Cardiac muscle cell (in vitro differentiated cells and primary cell): ENCODE data around the gene PLCL1. TPM values are rescaled to one million over a fixed set of nuclear protein-coding genes. Genes with fewer than 3 reads are reported as not detected.

Source experiments
- DNase-seq, 2 donors: peaks; one replicate each; pipeline versions ENCODE4 v3.0.0 to v3.0.0-alpha.2; 2010 to 2017; ENCODE audit warnings: low read depth in 1 of 2, low spot score in 1 of 2
- H3K27ac ChIP-seq: fragments of 200-600 bp; sonication (generic); 2 replicates; pipeline ENCODE4 v1.5.1; 2016
- H3K27me3 ChIP-seq: fragments of 200-600 bp; sonication (generic); 2 replicates; pipeline ENCODE4 v1.6.0; 2016; ENCODE audit warnings: control low read depth
- H3K36me3 ChIP-seq: fragments of 200-600 bp; sonication (generic); 2 replicates; pipeline ENCODE4 v1.5.1; 2016; ENCODE audit warnings: control low read depth
- H3K4me1 ChIP-seq: fragments of 200-600 bp; sonication (generic); 2 replicates; pipeline ENCODE4 v1.8.1; 2017; ENCODE audit warnings: low read depth, mild to moderate bottlenecking, mixed run types
- H3K4me3 ChIP-seq: fragments of 200-600 bp; sonication (generic); 2 replicates; pipeline ENCODE4 v1.5.1; 2016; ENCODE audit warnings: mild to moderate bottlenecking
- H3K9me3 ChIP-seq: fragments of 200-600 bp; sonication (generic); 2 replicates; pipeline ENCODE4 v1.5.1; 2017; ENCODE audit warnings: low read depth, mild to moderate bottlenecking, control low read depth
- polyA plus RNA-seq: library from polyadenylated mRNA; unstranded; fragments of >200 nt; fragmentation: Nextera tagmentation; extraction: Ambion mirVana; gene quantifications from 2 replicates; pipeline ENCODE4 v1.2.1, GENCODE V29; 2016
- total RNA-seq: library from RNA; depleted of rRNA; stranded (reverse); fragments of >200 nt; gene quantifications from 2 replicates; pipeline ENCODE4 v1.2.3, GENCODE V29; 2016
- TF ChIP-seq, protein P1 (sequence below): IDR thresholded peaks from 2 replicates; pipeline ENCODE4 v1.5.1; 2012; ENCODE audit warnings: low read depth, mild to moderate bottlenecking, low read length

Gene PLCL1
- total and polyA plus RNA-seq, 2 experiments from 2014 or later, result 4.9 to 7.8 TPM

DNA sequence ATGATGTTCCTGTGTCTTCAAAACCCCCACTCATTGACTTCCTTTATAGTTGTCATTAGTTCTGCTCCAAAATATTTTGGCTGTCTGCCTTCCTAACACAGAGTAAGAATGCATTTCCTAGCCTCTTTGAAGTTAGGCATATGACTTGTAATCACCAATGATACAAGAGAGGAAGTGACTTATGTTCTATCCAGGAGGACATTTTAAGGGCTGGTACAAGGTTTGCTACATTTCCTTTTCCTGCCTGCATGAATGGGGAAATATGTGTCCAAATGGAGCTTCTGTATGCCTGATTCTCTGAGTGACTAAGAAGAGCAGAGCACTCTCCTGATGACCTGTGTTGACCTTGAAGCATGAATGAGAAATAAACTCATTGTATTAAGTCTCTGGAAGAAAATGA, 115.1 kb downstream of the PLCL1 start:
- no peaks in the 10 kb centered on the region for H3K36me3 ChIP-seq
- H3K9me3 ChIP-seq, result no peaks in the 10 kb centered on the region
- peaks cover 48% of the 10 kb centered on the region for H3K27me3 ChIP-seq
- peaks cover 18% of the 10 kb centered on the region for H3K4me1 ChIP-seq
- TF ChIP-seq, protein P1, sequence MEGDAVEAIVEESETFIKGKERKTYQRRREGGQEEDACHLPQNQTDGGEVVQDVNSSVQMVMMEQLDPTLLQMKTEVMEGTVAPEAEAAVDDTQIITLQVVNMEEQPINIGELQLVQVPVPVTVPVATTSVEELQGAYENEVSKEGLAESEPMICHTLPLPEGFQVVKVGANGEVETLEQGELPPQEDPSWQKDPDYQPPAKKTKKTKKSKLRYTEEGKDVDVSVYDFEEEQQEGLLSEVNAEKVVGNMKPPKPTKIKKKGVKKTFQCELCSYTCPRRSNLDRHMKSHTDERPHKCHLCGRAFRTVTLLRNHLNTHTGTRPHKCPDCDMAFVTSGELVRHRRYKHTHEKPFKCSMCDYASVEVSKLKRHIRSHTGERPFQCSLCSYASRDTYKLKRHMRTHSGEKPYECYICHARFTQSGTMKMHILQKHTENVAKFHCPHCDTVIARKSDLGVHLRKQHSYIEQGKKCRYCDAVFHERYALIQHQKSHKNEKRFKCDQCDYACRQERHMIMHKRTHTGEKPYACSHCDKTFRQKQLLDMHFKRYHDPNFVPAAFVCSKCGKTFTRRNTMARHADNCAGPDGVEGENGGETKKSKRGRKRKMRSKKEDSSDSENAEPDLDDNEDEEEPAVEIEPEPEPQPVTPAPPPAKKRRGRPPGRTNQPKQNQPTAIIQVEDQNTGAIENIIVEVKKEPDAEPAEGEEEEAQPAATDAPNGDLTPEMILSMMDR, result no peak
- no peak overlapping the region for H3K27ac ChIP-seq
- no peak overlapping the region for H3K4me3 ChIP-seq
- peak in 1 of 2 donors; percentile 32 for DNase-seq

DNA sequence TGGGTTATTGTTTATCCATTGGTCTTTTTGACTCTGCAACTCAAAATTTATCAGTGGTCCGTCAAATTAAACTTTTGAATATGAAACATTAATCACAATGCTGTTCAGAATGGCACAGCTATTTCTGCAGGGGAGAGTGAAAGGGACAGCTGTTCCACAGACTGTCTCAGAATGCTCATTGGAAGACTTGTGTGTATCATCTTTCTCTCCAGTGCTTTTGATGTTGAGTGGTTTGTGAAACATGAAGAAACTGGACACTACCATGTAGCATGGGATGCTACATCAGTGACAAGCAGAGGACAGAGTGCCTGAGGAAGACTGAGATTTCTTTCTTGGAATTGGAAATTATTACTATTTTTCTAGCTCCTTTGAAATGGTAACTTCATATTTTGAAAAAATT, 115.7 kb downstream of the PLCL1 start:
- H3K27ac ChIP-seq, result no peak overlapping the region
- H3K4me1 ChIP-seq, result peaks cover 15% of the 10 kb centered on the region

DNA sequence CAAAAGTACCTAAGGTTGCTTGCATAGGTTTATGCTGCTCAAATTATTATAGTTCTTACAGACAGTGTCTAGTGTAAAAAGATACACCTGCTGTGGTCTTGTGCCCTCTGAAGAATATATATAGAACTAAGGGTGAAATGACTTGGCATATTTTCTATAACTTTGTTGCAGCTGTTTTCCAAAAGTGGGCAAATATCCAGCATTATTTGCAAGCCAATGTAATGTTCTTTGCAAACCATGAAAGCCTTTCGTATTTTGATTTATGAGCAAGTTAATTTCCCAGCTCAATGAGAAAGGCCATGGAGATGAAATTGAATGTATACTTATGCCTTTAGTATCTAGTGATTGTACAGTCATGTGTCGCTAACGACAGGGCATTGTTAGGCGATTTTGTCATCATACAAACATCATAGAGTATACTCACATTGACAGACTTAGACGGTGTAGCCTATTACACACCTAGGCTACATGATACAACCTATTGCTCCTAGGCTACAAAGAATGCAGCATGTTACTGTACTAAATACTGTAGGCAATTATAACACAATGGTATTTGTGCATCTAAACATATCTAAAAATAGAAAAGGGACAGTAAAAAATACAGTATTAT, 116.3 kb downstream of the PLCL1 start:
- Histone ChIP-seq H3K4me3 (no peak overlapping the region), H3K27ac (no peak overlapping the region), H3K4me1 (peaks cover 11% of the 10 kb centered on the region), H3K36me3 (no peaks in the 10 kb centered on the region), H3K27me3 (peaks cover 49% of the 10 kb centered on the region), H3K9me3 (no peaks in the 10 kb centered on the region)
- DNase-seq, result no peak
- TF ChIP-seq, protein P1, result no peak

More for the DNA sequence above, 115.7 kb downstream of the PLCL1 start:
- Histone ChIP-seq H3K27me3 (peaks cover 45% of the 10 kb centered on the region), H3K36me3 (no peaks in the 10 kb centered on the region), H3K4me3 (no peak overlapping the region), H3K9me3 (no peaks in the 10 kb centered on the region)
- TF ChIP-seq, protein P1, result no peak
- no peak for DNase-seq

DNA sequence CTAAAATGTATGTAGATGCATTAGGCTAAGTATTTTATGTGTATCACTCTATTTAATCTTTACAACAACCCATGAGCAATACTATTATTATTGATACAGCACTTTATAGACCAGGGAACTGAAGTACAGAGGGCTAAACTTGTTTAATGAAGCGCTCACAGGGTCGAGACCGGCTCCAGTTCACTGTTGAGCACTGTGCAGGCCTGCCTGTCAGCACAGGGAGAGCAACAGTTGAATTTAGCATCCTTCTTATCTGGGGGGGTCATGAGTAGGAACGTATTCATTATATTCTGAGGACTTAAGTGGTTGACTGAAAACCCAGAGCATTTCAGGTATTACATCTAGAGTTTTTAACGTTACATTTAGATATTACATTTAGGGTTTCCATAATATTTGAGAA, 120.1 kb downstream of the PLCL1 start:
- Histone ChIP-seq H3K4me1 (peaks cover 6% of the 10 kb centered on the region), H3K4me3 (no peak overlapping the region), H3K9me3 (no peaks in the 10 kb centered on the region), H3K27me3 (peaks cover 31% of the 10 kb centered on the region), H3K27ac (no peak overlapping the region), H3K36me3 (no peaks in the 10 kb centered on the region)
- TF ChIP-seq, protein P1, result no peak
- no peak for DNase-seq

DNA sequence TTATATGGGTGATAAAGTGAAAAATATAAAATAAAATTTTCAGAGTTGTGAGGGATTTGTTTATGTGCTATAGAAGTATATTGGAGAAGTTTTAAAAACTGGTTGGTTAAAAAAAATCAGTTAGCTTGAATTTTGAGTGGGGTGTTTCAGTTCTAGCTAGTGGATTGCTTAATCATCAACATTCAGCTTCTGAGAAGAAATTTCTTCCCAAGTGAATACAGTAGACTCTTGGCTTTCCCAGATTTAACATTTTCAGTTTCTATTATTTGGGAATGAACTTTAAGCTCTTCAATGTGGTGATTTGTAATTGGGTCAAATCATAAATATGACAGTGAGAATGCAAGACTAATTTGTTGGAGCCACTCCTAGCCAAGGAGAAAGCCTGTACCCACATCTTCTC, 120.8 kb downstream of the PLCL1 start:
- H3K4me1 ChIP-seq, result peaks cover 11% of the 10 kb centered on the region
- no peaks in the 10 kb centered on the region for H3K9me3 ChIP-seq

More for the DNA sequence above, 120.8 kb downstream of the PLCL1 start:
- Histone ChIP-seq H3K4me3 (no peak overlapping the region), H3K27ac (no peak overlapping the region), H3K36me3 (no peaks in the 10 kb centered on the region), H3K27me3 (peaks cover 25% of the 10 kb centered on the region)
- no peak for DNase-seq
- TF ChIP-seq, protein P1, result no peak
